AG09319 (cell line): ENCODE measurements around the gene UPK1B.
"Not testable (repeated sequence)": the region's sequence is repeated elsewhere in the genome, so short reads cannot be mapped to it uniquely, and the experiment has no call there.

Source experiments
- DNase-seq: peaks from one replicate; pipeline ENCODE4 v3.0.0-alpha.2; 2010; ENCODE audit warnings: low read depth; ENCODE audit errors: extremely low read depth
- CTCF ChIP-seq: IDR thresholded peaks from 2 replicates; pipeline ENCODE4 v1.5.1; 2011; ENCODE audit warnings: low read depth, mild to moderate bottlenecking, inconsistent platforms, low read length, moderate library complexity

Gene UPK1B

GRCh38 chr3:119160815-119161214 lies 12.6 kb upstream of the UPK1B start:
- TF ChIP-seq CTCF: no peak
- no peak for DNase-seq

- TF ChIP-seq CTCF: no peak
- DNase-seq: no peak
Observed at GRCh38 chr3:119161240-119161639, 12.2 kb upstream of the UPK1B start.

GRCh38 chr3:119164745-119165144 lies 8.7 kb upstream of the UPK1B start:
- not testable (repeated sequence) for DNase-seq

- DNase-seq: no peak
- no peak for TF ChIP-seq CTCF
Observed at GRCh38 chr3:119170821-119171220, 2.6 kb upstream of the UPK1B start.

GRCh38 chr3:119175872-119176756 lies 2.7 kb downstream of the UPK1B start:
- TF ChIP-seq CTCF: no peak
- no peak for DNase-seq

- no peak for DNase-seq
- TF ChIP-seq CTCF: no peak
Observed at GRCh38 chr3:119176778-119177177, 3.4 kb downstream of the UPK1B start.

GRCh38 chr3:119177321-119177720 lies 3.9 kb downstream of the UPK1B start:
- DNase-seq: no peak
- TF ChIP-seq CTCF: no peak

GRCh38 chr3:119181765-119182164 lies 8.4 kb downstream of the UPK1B start:
- TF ChIP-seq CTCF: no peak
- DNase-seq: no peak
